Endothelial cell of umbilical vein (primary cell): ENCODE results near the gene LONRF3. TPM values are rescaled to one million over a fixed set of nuclear protein-coding genes. Genes with fewer than 3 reads are reported as not detected.

Source experiments
- BruUV-seq: library from RNA; stranded (reverse); fragments of 400-500 nt; replicated peaks from 2 replicates; lab custom pipeline; 2021; lab: Mats Ljungman, UMichigan
- CTCF ChIA-PET: fragments of 300-600, 350-600 bp; sonication (Branson Sonifier 250); formaldehyde crosslinking; loops from one replicate; lab custom pipeline; 2021; ENCODE audit warnings: antibody characterized with exemption, inconsistent platforms; lab: Charles Lee
- POLR2A ChIA-PET: fragments of 300-600, 350-600 bp; sonication (Branson Sonifier 250); formaldehyde crosslinking; loops from one replicate; lab custom pipeline; 2021; ENCODE audit warnings: antibody characterized with exemption, inconsistent platforms; lab: Charles Lee
- DNase-seq: peaks from one replicate; pipeline ENCODE4 v3.0.0-alpha.2; 2011; ENCODE audit warnings: low read depth, low spot score
- FAIRE-seq: peaks from 2 replicates; lab custom pipeline; 2011; peaks lifted over from hg19 to GRCh38; lab: Jason Lieb, UNC
- H2AFZ ChIP-seq: 2 replicates; pipeline ENCODE4 v1.6.0; 2012; ENCODE audit warnings: low read depth, low read length, control low read depth, inconsistent platforms
- H3K27ac ChIP-seq: 2 replicates; pipeline ENCODE4 v1.5.1; 2011; ENCODE audit warnings: low read depth, mild to moderate bottlenecking, control low read depth, low read length, moderate library complexity; ENCODE audit not compliant: insufficient read depth
- H3K27me3 ChIP-seq, 2 experiments: 2 replicates each; pipeline versions ENCODE4 v1.6.0 to v1.6.1; 2011; ENCODE audit warnings: low read length in 2 of 2, mixed read lengths in 1 of 2; ENCODE audit not compliant: control insufficient read depth in 2 of 2, insufficient read depth in 2 of 2
- H3K36me3 ChIP-seq, 2 experiments: 2 replicates in 1 of 2; 3 replicates in 1 of 2; pipeline ENCODE4 v1.5.1; 2011; ENCODE audit warnings: low read length in 2 of 2, mild to moderate bottlenecking in 1 of 2, moderate library complexity in 1 of 2; ENCODE audit not compliant: control insufficient read depth in 2 of 2, insufficient read depth in 2 of 2; ENCODE audit errors: extremely low read depth in 1 of 2
- H3K4me1 ChIP-seq: 3 replicates; pipeline ENCODE4 v1.5.1; 2011; ENCODE audit warnings: mild to moderate bottlenecking, low read length; ENCODE audit not compliant: control insufficient read depth, insufficient read depth; ENCODE audit errors: extremely low read depth
- H3K4me2 ChIP-seq: 2 replicates; pipeline ENCODE4 v1.6.1; 2011; ENCODE audit warnings: low read length, control low read depth, mixed read lengths; ENCODE audit not compliant: insufficient read depth
- H3K4me3 ChIP-seq, 3 experiments: fragments of 200-600 bp in 1 of 3; sonication (generic), shearing (Covaris generic) in 1 of 3; replicated peaks in 1 of 3; 2 replicates each; pipeline ENCODE4 v1.5.1; 2011 to 2016; ENCODE audit warnings: control low read depth in 3 of 3, low read length in 3 of 3, mild to moderate bottlenecking in 2 of 3, inconsistent platforms in 1 of 3, low read depth in 1 of 3, moderate library complexity in 1 of 3; ENCODE audit not compliant: insufficient read depth in 1 of 3
- H3K79me2 ChIP-seq: 2 replicates; pipeline ENCODE4 v1.6.0; 2012; ENCODE audit warnings: low read length, inconsistent platforms; ENCODE audit not compliant: control insufficient read depth, insufficient read depth
- H3K9ac ChIP-seq: replicated peaks from 2 replicates; pipeline ENCODE3; 2011; ENCODE audit warnings: low read length, control low read depth; ENCODE audit not compliant: insufficient read depth; ENCODE audit errors: extremely low read depth
- H3K9me1 ChIP-seq: replicated peaks from 3 replicates; pipeline ENCODE4 v1.6.0; 2011; ENCODE audit warnings: mild to moderate bottlenecking, low read length; ENCODE audit not compliant: control insufficient read depth, insufficient read depth; ENCODE audit errors: extremely low read depth
- H3K9me3 ChIP-seq: replicated peaks from 2 replicates; pipeline ENCODE4 v1.5.1; 2012; ENCODE audit warnings: low read length, inconsistent platforms; ENCODE audit not compliant: control insufficient read depth, insufficient read depth
- H4K20me1 ChIP-seq: replicated peaks from 2 replicates; pipeline ENCODE3; 2011; ENCODE audit warnings: mild to moderate bottlenecking, low read length; ENCODE audit not compliant: control insufficient read depth, insufficient read depth; ENCODE audit errors: extremely low read depth
- CTCF ChIP-seq, 2 donors: IDR thresholded peaks; 1 replicate in 1 of 2; 2 replicates in 1 of 2; pipeline ENCODE4 v1.5.1; 2011; ENCODE audit warnings: low read length in 2 of 2, mild to moderate bottlenecking in 2 of 2, moderate library complexity in 2 of 2, control low read depth in 1 of 2, inconsistent platforms in 1 of 2, low read depth in 1 of 2; ENCODE audit not compliant: insufficient read depth in 1 of 2; ENCODE audit errors: extremely low read depth in 1 of 2
- EZH2 ChIP-seq: IDR thresholded peaks from 2 replicates; pipeline ENCODE4 v1.6.1; 2012; ENCODE audit warnings: borderline replicate concordance, low read depth, mild to moderate bottlenecking, moderate library complexity, low read length, inconsistent platforms; ENCODE audit not compliant: severe bottlenecking
- FOS ChIP-seq: IDR thresholded peaks from 2 replicates; pipeline ENCODE4 v1.6.1; 2011; ENCODE audit warnings: mild to moderate bottlenecking, low read length, moderate library complexity, borderline replicate concordance; ENCODE audit not compliant: insufficient read depth
- GATA2 ChIP-seq: IDR thresholded peaks from 2 replicates; pipeline ENCODE4 v1.7.0; 2011; ENCODE audit warnings: low read depth, mild to moderate bottlenecking, moderate library complexity, mixed read lengths, low read length; ENCODE audit not compliant: insufficient read length, insufficient read depth
- JUN ChIP-seq: IDR thresholded peaks from 2 replicates; pipeline ENCODE4 v1.6.1; 2011; ENCODE audit warnings: borderline replicate concordance, low read depth; ENCODE audit not compliant: insufficient read length, insufficient read depth
- MAX ChIP-seq: IDR thresholded peaks from 2 replicates; pipeline ENCODE4 v1.6.1; 2011; ENCODE audit not compliant: insufficient read depth, insufficient read length
- MYC ChIP-seq: IDR thresholded peaks from one replicate; pipeline ENCODE4 v1.6.1; 2011; ENCODE audit warnings: mild to moderate bottlenecking, low read depth, low read length
- POLR2A ChIP-seq: IDR thresholded peaks from 2 replicates; pipeline ENCODE4 v1.6.1; 2012; ENCODE audit warnings: low read depth, mild to moderate bottlenecking, control low read depth, low read length
- POLR2AphosphoS5 ChIP-seq: IDR thresholded peaks from 2 replicates; pipeline ENCODE4 v1.6.1; 2012; ENCODE audit warnings: low read depth, mild to moderate bottlenecking, control low read depth, low read length, moderate library complexity; ENCODE audit not compliant: insufficient read depth
- dilution Hi-C: fragments of 300-500 bp; cut with MboI; formaldehyde crosslinking; loops from one replicate; pipeline ENCODE4 v1.15.0; 2019; ENCODE audit warnings: low sequenced_read_pairs; ENCODE audit not compliant: extremely low pct_ligation_motif_present
- intact Hi-C: fragments of 100-400 bp; cut with micrococcal nuclease; formaldehyde crosslinking; loops from one replicate; pipeline ENCODE4 v1.10.0; 2022
- polyA plus RNA-seq, 4 experiments: library from polyadenylated mRNA; depleted of rRNA in 3 of 4; stranded (reverse) in 3 of 4; unstranded in 1 of 4; fragments of >200 nt; gene quantifications; 2 replicates each; pipeline versions ENCODE4 v1.2.1 to v1.2.3, GENCODE V29; 2011 to 2012; ENCODE audit warnings: missing spikeins in 1 of 4
- total RNA-seq: library from RNA; stranded (reverse); gene quantifications from 2 replicates; pipeline ENCODE4 v1.2.3, GENCODE V29; 2021

The LONRF3 gene
- total and polyA plus RNA-seq, 2 donors (not counting 3 experiments of a cell fraction or from before 2014, with no cell fraction given), result 4.4 to 13.3 TPM

GRCh38 chrX:118983513-118983912 is 9.1 kb downstream of the LONRF3 start:
- no peak for TF ChIP-seq JUN
- no peak for TF ChIP-seq EZH2
- TF ChIP-seq MAX, result no peak
- no peak for TF ChIP-seq MYC
- no peak for TF ChIP-seq FOS
- no peak for TF ChIP-seq POLR2A
- TF ChIP-seq POLR2AphosphoS5, result no peak
- no peak for TF ChIP-seq CTCF (IDR thresholded peaks at IDR 0.05; ENCODE audit: extremely low read depth in 1 of 2, insufficient read depth in 1 of 2, low read depth in 1 of 2, low read length in 2 of 2)
- no peak for TF ChIP-seq GATA2
- dilution Hi-C loops, result no loop called here
- H3K27ac ChIP-seq, result no peak overlapping the region
- H2AFZ ChIP-seq, result no peak overlapping the region
- intact Hi-C loops, result no loop called here
- no peaks in the 10 kb centered on the region for H3K4me1 ChIP-seq
- CTCF ChIA-PET, result no interaction called here
- BruUV-seq, result no TSS peak
- no peak overlapping the region for H3K4me2 ChIP-seq
- no peaks in the 10 kb centered on the region for H3K9me3 ChIP-seq
- H3K9me1 ChIP-seq, result no peaks in the 10 kb centered on the region
- H3K27me3 ChIP-seq, result no peaks in the 10 kb centered on the region
- H3K9ac ChIP-seq, result no peak overlapping the region
- DNase-seq (no peak), FAIRE-seq (no peak)
- no peaks in the 10 kb centered on the region for H4K20me1 ChIP-seq
- no peak overlapping the region for H3K4me3 ChIP-seq
- no peaks in the 10 kb centered on the region for H3K79me2 ChIP-seq
- peaks cover 0 to 9% of the 10 kb centered on the region in 2 experiments for H3K36me3 ChIP-seq
- POLR2A ChIA-PET, result no interaction called here
